ENCODE measurements around the gene DACT1.

The DACT1 gene

DNA sequence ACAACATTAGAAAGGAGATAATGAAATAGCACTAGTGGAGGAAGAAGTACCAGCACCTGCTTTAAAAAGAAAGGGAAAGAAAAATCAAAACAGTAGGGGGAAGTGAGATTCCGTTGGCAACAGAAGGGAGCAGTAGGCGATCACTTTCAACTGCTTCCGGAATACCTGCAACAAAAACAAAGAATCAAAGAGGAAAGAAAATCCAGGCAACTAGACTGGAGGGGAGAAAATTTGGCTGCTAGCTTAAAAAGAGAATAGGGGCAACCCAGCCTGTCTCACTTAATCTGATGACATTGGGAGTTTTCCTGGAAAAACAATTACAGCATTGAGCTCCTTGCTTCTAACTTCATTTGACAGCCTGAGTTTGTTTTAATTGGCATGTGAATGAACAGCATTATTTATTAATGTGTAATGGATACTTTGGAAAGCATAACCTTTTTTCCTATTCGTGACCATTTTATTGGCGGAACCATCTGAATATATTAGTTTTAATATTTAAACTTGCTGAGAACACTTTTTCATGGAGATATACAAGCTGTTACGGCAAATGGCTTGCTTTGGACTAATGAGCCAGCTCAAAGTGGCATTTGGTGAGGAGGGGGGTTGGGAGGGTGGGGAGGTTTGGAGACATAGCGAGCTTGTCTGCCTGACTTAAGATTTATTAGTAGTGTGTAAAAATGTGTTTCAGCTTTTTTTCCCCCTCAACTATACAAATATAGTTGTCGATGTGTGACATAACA lies 2.5 kb upstream of the DACT1 start:
- no peak for DNase-seq

DNA sequence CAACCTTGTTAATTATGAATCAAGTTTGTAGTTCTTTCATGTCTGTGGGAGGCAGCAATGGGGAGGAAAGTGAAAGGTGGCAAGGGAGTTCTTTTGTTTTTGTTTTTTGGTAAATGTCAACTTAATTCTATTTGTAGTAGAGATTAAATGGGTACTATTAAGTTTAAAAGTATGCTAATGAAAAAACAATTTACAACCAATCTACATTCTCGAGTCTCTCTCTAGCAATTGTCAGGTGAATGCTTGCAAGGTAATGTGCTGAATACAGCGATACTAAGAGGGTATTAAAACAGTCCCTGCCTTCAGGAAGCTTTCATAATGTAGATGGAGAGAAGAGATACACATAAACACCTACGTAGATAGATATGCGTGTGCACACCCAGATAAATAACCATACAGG lies 1.6 kb upstream of the DACT1 start:
- no peak for DNase-seq

DNA sequence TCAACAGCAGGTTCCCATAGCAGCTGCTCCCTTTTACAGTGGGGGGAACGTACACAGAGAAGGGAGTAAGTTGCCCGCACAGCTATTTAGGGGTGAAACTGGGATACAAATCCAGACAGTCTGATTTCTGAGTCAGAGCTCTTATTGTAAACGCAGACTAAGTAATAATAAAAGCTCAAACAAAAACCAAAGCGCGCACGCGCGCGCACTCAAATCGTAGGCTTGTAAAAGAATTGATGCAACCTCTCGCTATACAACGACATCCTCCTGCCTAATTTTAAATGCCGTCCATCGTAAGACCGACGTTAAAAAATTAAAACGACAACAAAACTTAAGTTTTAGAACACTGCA lies 747 bp upstream of the DACT1 start:
- no peak for DNase-seq

DNA sequence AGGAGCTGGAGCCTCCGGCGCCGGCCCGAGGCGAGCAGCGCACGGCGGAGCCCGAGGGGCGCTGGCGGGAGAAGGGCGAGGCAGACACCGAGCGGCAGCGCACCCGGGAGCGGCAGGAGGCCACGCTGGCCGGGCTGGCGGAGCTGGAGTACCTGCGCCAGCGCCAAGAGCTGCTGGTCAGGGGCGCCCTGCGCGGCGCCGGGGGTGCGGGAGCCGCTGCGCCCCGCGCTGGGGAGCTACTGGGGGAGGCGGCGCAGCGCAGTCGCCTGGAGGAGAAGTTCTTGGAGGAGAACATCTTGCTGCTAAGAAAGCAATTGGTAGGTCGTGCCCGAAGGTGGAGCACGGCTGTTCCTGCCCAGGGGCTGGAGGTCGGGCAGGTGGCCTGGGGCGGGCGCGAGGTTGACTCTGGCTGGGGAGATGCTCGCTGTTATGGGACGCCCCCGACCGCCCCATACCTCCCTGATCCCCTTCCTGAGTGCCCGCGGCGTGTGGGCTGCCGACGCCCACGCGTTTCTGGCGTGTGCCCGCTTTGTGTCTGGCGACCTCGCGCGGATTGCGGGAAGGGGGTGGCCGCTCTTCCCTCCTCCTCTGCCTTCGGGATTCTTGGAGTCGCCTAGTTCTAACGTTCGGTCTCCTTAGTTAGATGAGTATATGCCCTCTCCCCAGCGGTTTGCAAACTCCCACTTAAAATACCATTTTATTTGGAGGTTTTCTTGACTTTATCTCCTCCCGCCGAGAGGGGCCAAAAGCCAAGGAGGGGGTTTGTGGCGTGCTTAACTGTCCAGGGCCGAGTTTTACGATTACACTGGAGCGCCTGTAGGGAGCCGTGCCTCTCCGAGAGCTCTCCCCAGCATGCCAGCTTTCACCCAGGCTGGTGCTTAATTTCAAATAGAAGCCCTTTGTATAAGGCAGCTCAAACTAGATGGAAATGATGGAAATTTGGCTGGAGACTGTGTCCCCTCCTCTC lies 752 bp downstream of the DACT1 start:
- no peak for DNase-seq

DNA sequence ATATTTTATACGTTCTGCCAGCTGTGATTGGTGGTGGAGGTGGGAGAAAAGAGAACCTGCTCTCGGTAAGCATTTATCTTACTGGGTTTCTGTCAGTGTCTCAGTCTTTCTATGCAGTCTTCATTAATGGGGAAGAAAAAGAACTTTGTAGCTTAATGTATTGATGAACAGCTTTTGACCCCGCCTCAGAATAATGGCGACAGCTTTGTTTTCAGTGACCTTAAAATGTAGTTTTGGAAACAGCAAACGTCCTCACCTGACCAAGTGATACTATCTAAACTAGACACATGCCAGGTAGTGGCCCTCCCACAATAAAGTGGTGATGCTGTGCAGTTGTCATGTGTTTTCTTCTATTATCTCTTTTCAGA lies 1.4 kb downstream of the DACT1 start:
- no peak for DNase-seq

DNA sequence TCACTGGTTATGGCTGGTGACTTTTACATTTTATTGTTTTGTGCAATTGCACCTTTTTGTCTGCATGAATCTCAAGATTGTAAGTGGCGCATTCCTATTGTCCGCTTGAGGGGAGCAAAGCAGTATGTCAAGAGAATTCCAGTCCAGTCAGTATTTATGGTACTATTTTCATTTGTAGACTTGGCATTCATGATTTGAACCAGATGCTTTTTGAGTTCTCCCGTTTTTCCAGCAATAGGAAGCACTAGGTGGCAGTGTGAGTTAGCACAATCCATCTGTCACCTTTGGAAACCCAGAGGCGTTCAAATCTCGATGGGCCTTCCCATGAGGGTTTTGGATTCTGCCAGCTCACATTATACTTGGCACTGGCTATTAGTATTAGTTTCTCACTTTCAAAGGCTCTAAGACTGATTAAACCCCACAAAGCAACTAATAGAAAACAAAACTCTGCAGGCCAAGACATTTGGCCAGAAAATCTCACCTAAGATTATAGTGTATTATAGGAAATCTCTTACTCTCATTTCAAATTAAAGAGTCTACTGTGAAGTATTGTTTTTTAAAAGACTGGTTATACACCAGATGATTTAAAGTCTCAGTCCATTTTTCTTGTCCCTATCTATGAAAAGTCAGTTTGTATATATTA lies 2.2 kb downstream of the DACT1 start:
- DNase-seq: no peak

DNA sequence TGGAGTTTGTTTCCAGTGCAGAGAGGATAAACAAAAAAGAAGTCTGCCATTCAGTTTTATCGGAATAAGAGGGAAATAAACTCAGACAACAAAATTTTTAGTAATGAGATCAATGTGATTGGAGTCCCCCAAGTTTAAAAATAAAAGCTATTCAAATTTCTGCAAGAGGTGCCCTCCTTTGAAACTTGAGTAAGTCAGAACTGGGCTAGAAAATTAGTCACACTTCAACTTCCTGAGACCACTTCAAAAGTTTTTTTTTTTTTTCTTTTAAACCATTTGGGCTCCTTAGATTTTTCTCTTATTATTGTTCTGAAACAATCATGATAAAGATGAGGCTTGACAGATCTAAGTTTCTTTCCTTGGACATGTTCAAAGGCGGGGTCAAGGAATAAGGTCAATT lies 3.2 kb downstream of the DACT1 start:
- DNase-seq: no peak

DNA sequence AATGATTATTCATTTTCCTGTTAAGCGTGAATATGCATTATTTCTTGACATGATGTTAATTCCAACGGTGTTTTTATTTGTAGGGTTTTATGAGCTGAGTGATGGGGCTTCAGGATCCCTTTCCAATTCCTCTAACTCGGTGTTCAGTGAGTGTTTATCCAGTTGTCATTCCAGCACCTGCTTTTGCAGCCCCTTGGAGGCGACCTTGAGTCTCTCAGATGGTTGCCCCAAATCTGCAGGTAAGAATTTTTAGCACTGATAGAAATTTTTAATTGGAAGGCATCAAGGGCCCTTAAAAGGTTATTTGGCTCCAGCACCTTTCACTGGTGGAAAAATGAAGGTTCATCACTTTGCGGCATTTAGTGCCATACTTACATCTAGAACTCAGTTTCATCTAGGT lies 3.7 kb downstream of the DACT1 start:
- no peak for DNase-seq

DNA sequence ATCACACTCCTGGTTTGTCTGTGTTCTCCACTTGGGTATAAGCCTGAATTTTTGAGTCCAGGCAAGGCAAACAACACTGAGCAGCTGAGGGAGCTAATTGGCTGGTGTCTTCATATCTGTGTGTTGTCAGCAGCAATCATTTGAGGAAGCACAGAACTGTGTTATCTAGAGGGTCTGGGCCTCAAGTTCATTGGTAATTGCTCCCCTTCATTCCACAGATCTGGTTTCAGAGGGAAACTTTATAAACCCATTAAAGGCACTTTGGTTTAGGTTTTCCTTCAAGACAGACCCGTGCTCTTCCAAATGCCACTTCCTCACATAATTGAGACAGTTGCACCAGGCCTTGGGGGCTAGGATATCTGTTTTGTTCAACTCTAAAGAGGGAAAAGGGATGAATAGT lies 5.6 kb downstream of the DACT1 start:
- no peak for DNase-seq

DNA sequence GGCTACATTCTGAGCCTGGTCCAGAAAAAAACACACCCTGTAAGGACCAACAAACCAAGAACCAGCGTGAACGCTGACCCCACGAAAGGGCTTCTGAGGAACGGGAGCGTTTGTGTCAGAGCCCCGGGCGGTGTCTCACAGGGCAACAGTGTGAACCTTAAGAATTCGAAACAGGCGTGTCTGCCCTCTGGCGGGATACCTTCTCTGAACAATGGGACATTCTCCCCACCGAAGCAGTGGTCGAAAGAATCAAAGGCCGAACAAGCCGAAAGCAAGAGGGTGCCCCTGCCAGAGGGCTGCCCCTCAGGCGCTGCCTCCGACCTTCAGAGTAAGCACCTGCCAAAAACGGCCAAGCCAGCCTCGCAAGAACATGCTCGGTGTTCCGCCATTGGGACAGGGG lies 7.9 kb downstream of the DACT1 start:
- no peak for DNase-seq

DNA sequence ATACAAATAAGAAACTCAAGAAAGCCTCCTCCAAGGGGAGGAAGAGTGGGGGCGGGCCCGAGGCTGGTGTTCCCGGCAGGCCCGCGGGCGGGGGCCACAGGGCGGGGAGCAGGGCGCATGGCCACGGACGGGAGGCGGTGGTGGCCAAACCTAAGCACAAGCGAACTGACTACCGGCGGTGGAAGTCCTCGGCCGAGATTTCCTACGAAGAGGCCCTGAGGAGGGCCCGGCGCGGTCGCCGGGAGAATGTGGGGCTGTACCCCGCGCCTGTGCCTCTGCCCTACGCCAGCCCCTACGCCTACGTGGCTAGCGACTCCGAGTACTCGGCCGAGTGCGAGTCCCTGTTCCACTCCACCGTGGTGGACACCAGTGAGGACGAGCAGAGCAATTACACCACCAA lies 8.7 kb downstream of the DACT1 start:
- DNase-seq: no peak

DNA sequence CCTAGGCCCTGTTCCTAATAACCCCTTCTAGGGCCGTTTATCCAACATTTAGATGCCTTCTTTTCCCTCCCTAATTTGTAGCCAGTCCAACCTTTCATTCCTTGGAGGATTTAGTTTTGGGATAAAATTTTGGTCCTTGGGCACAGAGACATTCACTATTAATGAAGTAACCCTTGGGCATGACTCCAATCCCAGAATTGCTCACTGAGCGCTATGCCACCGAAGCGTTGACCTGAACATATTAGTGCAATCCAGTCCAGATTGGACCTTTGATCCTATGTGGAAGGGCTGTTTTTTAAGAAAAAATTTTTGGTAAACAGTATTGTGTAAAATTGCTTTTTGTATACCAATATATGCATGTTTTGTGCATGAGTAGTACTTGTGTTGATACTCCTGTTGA lies 10.0 kb downstream of the DACT1 start:
- no peak for DNase-seq

DNA sequence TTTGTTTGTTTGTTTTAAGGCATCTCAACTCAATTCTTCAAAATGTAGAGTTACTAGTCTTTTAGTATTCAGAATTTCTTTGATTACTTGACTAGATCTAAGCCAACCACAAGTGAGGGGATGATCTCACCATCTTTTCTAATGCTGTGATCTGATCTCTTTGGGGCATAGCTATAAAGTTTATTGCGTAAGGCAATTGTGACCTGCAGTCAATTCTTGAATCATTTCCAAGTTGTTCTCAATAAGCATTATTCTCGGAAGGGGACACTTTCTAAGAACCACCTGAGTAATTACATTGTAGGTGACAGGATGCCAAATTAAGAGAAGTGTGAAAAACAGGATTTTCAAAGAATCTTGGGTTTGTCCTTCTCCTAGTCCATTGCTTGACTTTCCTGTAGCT lies 13.1 kb downstream of the DACT1 start:
- DNase-seq: no peak

DNA sequence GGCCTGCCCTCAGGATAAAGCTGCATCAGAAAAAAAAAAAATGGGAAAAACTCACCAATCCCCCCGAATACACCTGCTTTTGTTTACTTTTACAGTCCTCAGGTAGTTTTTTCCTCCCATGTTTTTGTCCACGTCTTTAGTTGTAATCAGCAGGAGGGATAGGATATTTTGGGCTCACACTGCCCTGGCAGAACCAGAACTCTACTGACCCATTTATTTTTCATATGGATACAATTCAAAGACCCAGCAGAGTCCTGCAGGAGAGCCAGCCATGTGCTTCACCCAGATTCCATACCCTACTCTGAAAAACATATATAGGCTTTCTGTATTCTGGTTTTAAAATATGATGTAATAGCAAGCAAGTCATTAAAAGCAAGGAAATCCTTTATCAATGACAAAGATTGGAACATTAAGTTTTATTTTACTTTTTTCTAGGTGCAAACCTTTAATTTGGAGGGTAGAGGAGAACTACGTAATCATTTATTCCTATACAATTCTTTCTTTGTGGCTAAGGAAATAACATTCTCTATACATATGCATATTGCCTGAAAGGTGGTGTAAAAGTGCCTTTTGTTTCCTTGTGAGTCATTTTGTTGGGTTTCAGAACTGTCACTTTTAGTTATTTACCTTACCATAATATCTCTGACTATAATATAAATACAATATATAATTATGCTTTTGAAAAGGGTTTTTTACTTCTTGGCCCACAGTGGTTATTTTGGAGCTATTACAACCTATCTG lies 19.1 kb downstream of the DACT1 start:
- DNase-seq: no peak

DNA sequence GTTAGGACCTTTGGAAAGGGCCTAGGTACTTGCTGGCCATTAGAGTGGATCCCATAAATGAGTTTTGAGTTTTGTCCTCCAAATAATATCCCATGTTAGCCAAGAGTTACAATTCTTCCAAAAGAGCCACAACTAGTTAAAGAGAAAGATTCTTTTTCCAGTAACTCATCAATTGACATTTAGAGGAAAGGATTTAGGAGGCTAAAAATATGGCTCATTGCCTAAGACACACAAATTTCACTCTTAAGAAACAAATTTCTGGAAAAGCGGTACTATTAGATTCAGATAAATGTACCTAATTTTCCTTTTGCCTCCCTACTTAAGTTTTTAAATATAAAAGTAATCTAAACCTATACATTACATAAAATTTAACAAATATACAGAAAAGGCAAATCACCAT lies 21.3 kb downstream of the DACT1 start:
- no peak for DNase-seq

DNA sequence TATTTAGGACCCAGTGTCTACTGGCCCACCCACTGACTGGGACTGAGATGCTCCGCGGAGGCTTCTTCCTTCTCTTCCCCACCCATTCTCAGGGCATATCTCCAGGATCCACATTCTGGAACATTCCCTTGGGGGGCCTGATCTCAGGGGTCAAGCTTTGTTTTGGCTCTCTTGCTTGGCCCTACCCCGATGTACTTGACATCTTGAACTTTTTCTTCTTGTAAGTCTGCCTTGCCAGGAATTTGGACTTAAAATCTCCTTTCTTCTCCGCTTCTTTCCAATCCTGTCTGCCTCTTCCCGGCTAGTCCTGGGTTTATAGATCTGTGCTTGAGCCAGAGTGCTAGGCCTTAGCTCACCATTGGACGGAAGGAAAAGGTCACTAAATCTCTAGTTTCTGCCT lies 22.1 kb downstream of the DACT1 start:
- no peak for DNase-seq

DNA sequence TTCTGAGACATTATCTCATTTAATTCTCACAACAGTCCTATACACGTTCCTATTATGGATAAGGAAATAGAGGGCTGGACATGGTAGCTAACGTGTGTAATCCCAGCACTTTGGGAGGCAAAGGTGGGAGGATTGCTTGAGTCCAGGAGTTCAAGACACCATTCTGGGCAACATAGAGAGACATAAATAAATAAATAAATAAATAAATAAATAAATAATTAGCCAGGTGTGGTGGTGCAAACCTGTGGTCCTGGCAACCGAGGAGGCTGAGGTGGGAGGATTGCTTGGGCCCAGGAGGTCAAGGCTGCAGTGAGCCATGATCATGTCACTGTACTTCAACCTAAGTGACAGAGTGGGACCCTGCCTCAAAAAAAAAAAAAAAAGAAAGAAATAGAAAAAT lies 22.6 kb downstream of the DACT1 start:
- DNase-seq: no peak

DNA sequence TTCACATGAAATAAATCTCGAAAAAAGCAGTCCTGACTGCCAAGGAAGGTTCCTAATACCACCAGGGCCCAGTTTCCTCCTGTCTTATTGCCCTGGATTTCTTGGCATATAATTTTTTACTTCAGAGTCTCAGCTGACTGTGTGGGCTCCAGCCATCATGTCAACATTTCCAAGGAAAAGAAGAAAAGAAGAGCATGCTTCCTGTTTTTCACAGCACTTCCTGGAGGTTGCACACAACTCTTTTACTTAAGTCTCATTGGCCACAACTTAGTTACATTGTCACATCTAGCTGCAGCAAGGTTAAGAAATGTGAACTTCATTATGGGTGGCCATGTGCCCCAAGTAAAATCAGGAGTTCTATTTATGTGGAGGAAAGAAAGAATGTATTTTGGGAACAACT lies 24.3 kb downstream of the DACT1 start:
- DNase-seq: no peak

DNA sequence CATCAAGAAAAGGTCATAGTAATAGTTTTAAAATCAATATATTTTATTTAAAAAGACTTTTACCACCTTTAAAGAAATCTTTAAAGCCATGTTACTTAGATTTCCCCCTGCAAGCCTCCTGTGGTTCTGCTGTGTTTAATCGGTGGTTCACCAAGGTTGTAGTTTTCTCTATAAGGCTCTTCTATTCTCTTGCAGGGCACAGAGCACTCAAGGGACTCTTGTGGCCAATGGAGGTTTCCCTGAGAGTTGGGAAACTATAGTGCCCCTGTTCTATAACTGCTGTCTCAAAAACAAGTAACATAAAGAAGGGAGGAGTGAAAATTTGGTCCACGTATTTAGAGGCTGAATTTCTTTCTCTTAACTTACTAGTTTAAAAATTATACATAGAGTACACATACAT lies 25.0 kb downstream of the DACT1 start:
- no peak for DNase-seq

DNA sequence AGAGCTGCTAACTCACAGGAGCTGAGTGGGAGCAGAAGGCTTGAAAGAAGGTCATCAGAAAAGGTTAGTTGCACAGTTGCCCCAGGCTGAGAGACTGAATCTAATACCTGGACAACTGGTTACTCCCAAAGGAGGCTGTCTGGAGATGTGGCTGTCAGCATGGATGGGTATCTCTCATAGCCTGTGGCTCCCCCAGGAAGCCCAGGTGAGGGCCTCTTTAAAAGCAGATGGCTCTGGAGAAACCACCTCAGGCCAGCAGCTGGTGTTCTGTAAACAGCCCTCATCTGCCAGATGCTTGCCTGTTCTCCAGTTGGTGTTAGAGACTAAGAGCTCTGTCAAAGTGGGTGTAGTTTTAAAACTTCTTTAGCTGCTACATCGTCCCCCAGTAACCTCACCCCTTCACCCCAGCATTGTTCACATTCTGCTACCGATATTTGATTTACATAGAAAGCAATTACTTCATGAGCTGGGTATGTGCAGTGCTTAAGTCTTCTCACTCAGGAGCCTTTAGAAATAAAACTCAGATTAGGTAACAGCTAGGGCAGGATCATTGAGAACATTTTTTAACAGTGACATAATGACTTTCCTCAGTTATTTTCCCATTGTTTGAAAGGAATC lies 25.8 kb downstream of the DACT1 start:
- no peak for DNase-seq

DNA sequence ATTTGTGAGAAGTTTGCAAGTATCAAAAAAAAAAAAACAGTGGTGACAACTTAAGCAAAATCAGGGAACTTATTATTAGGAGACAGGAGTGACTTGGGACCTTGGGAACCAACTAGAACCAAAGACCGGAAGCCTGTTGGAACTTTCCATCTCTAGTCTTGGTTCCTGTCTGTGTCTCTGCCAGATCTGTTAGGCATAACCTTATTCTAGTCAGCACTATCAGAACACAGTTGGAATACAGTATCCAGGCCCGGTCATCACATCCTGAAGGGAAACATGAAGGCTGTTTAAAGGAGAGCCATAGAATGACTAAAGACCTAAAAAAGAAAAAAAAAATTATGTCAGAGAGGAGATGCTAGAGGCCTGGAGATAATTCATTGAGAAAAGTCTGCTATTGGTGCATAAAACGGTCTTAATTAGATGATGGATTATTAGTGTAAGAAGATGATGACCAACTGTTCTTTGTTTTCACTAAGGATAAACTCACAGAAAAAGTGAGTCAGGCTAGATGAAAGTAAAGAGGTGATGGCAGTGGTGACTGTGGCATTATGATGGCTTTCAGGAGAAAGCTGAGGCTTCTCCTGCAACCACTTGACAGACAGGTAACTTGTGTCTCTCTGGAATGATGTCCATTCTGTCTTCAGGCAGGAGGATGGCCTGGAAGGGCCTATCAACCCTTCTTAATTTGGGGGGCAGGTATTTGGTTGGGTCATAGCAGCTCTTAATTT lies 28.2 kb downstream of the DACT1 start:
- DNase-seq: no peak

DNA sequence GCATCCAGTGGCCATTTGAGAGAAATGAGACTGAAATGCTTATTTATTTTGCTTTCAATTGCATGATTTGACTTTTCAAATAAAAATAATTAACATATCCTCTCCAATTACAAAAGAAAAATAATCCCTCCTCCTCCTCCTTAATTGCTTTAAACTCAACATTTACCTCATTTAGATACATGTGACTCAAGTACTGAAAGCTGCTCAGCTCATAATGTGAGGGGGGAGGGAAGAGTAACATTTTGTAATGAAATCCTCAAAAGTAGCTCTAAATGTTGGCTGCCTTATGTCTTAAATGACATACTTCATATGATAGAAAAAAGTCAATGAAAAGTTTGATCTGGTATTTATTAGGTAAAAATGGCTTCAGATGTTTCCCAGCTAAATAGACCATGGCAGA lies 29.0 kb downstream of the DACT1 start:
- DNase-seq: no peak

Data from effector CD4-positive, alpha-beta T cell (primary cell).